CD4-positive, alpha-beta T cell treated with Interleukin-21 for 1 hour (primary cell): ENCODE measurements around the gene HEATR1.
"Not testable (repeated sequence)": the region's sequence is repeated elsewhere in the genome, so short reads cannot be mapped to it uniquely, and the experiment has no call there.

Source experiments
- DNase-seq: peaks from one replicate; pipeline ENCODE4 v3.0.0-alpha.2; 2020

Gene HEATR1, protein sequence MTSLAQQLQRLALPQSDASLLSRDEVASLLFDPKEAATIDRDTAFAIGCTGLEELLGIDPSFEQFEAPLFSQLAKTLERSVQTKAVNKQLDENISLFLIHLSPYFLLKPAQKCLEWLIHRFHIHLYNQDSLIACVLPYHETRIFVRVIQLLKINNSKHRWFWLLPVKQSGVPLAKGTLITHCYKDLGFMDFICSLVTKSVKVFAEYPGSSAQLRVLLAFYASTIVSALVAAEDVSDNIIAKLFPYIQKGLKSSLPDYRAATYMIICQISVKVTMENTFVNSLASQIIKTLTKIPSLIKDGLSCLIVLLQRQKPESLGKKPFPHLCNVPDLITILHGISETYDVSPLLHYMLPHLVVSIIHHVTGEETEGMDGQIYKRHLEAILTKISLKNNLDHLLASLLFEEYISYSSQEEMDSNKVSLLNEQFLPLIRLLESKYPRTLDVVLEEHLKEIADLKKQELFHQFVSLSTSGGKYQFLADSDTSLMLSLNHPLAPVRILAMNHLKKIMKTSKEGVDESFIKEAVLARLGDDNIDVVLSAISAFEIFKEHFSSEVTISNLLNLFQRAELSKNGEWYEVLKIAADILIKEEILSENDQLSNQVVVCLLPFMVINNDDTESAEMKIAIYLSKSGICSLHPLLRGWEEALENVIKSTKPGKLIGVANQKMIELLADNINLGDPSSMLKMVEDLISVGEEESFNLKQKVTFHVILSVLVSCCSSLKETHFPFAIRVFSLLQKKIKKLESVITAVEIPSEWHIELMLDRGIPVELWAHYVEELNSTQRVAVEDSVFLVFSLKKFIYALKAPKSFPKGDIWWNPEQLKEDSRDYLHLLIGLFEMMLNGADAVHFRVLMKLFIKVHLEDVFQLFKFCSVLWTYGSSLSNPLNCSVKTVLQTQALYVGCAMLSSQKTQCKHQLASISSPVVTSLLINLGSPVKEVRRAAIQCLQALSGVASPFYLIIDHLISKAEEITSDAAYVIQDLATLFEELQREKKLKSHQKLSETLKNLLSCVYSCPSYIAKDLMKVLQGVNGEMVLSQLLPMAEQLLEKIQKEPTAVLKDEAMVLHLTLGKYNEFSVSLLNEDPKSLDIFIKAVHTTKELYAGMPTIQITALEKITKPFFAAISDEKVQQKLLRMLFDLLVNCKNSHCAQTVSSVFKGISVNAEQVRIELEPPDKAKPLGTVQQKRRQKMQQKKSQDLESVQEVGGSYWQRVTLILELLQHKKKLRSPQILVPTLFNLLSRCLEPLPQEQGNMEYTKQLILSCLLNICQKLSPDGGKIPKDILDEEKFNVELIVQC (N-terminal part only)

DNA sequence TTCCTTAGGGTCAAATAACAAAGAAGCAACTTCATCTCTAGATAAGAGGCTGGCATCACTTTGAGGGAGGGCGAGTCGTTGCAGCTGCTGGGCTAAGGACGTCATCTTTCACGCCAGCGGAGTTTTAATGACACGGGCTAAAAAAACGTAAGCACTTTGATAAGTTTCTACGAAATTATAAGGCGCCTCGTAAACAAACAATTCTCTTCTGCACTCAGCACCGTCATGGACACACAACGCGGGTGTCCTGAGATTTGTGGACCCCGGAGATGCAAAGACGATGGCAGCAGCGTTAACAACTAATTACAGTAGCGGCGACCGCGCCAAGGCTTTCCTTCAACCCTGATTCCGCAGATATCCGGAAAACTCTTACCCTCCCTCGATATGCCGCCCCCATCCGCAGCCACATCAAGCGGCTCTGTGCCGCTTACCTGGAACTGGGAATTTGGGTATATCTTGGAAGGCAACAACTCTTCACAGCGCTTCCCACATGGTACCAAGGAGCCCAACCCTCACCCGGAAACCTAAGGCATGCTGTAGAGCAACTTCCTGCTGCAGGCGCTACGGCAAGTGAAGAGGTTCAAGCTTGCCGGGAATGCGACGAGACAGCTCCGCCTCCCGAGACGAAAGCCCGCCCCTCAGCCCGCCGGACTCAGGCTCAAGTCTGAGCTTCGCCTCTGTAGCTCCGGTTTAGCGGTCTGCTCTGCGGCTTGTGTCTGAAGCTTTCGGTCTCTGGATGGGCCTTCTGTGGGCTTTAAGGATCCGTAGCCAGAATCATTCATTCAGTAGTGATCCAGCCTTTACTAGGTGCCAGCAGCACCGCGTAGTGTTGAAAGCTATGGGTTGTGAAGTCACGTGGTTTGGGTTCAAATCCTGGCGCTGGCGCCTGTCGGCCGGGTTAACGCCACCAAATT, at the start of gene HEATR1:
HEATR1 (minus strand) TSS at position 526 of the 914 bp plus-strand sequence; CDS start at position 105, 421 bp downstream.
- DNase-seq: peak; percentile 89

DNA sequence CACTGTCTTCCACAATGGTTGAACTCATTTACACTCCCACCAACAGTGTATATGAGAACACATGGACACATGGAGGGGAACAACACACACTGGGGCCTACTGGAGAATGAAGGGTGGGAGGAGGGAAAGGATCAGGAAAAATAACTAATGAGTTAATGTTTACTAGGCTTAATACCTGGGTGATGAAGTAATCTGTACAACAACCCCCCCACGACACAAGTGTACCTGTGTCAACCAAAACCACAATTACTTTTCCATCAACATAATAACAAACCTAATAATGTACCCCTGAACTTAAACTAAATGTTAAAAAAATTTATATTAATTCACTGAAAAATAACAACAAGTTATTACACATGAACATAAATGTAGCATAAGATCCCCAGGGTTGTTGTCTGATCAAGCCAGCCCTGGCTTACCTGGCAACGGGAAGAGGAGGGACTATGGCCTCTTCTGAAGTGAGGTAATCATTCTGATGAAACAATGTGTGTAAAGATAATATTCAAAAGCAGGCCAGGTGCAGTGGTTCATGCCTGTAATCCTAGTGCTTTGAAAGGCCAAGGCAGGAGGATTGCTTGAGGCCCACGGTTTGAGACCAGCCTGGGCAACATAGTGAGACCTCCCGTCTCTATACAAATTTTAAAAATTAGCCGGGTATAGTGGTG, 40.8 kb upstream of the HEATR1 start:
- DNase-seq: no peak

DNA sequence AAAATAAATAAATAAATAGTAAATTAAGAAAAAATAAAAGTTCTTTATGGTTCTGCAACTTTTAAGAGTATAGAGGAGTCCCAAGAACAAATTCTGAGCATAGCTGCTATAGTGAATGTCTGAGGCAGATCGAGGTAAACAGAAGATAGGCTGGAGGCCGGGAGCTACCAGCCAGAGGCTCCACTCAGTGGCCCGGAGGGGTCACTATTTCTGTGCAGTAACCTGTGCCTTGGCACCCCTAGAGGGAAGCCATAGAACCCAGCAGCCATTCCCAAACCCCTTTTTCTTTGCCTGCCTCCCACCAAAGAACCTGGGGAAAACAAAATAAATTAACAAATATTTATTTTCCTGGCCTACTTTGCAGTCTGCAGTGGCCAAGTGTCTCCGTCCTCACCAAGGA, 38.4 kb upstream of the HEATR1 start:
- DNase-seq: no peak

DNA sequence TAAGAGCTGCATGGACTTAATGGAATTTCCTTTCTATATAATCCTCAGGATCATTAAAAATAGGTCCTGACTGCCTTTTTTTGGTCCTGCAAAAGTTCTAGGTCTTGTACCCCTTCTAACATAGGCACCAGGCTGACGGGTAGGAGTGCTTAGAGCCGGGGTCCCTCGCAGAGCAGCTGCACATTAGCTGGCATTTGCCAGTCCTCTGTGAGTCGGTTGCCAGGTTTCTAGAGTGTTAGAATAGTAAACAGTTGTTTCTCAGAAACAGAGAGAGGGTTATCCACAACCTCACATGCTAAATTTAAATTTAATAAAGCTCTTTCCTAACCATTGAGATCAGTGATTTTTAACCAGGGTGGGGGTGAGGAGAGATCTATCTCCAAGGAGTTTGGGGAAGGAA, 35.4 kb upstream of the HEATR1 start:
- DNase-seq: no peak

DNA sequence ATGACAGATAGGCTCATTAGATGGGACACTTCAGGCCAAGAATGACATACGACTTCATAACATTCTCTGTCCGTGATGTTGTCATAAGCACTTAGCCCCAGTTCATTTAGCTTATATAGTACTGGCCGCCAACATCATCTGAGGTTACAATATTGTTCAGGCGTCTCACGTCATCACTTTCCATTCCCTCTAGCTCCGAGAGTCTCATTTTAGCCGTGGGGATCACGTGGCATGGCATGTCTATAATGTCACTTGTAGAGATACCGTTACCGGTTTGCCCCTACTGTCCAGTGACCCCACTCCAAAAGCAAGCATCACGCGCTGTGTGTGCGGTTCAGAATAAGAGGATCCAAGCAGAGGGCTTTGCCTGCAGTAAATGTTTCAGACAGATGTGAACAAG, 34.6 kb upstream of the HEATR1 start:
- DNase-seq: no peak

DNA sequence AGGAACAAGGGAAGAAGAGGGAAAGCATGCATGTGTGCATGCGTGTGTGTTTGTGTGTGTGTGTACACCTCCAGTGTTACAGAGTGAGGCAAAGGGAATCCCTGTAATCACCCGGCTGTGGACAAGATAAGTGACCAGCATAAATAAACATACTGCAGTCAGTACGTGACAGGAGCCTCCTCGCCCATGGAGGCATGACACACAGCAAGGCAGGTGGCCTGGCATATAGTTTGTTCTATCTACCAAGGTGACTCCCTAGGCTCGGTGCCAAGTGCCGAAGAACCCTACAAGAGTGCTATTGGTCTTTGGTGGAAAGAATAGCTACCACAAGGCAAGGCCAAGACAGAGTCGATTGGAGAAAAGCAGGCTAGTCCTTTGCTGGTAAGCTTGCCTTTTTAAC, 31.7 kb upstream of the HEATR1 start:
- DNase-seq: no peak

DNA sequence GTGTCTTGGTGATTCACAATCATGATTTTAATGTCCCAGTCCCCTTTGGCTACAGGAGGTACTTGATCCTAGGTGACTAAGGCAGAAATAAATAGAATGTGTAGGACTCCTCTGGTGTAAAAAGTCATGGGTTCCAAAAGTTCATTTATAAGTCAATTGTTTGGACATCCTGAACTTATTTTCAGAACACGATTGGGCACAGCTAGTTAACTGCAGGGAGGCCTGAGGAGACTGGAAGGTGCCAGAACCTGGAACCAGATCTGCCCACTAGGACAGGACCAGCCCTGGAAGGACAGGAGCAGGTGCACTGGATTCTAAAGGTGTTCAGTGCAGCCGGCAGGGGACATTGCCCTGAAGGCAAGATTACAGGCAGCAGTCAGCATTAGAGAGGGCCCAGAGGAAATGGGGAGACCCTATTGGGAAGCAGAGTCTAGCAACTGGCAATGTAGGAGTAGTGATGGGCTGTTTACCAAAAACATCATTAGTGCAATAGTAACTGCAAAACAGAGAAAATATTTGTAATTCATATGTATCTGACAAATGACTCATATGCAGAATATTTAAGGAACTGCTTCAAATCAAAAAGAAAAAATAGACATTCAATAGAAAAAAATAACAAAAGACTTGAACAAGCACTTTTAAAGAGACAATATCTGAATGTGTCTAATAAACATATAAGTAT, 23.6 kb upstream of the HEATR1 start:
- DNase-seq: no peak

DNA sequence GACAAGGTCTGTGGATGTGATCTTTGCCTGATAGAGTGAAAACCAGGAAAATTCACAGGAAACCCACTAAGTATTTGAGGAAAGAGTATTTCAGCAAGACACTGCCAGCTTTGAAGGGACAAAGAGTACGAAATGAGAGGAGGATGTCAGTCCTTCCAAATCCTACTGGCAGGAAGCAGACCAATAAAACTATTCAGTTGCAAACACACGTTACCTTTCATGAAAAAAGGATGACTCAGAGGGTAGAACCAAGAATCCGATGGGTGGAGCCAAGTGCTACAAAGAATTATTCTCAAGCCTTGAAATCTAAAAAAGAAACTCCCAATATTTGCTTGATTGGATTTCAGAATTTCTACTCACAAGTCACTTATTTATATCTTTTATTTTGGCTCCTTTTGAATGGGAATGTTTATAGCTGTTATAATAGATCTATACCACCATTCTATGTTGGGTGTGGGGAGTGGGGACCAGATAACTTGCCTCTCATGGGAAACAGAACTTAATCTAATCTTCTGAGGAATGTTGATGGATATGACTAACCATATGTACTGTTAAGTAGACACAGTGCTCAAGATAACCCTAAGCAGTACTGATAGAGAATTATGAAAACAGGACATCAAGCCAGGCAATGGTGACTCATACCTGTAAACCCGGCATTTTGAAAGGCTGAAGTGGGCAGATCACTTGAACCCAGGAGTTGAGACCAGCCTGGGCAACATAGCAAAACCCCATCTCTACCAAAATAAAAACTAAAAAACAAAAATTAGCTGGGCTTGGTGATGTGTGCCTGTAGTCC, 19.3 kb upstream of the HEATR1 start:
- DNase-seq: no peak

DNA sequence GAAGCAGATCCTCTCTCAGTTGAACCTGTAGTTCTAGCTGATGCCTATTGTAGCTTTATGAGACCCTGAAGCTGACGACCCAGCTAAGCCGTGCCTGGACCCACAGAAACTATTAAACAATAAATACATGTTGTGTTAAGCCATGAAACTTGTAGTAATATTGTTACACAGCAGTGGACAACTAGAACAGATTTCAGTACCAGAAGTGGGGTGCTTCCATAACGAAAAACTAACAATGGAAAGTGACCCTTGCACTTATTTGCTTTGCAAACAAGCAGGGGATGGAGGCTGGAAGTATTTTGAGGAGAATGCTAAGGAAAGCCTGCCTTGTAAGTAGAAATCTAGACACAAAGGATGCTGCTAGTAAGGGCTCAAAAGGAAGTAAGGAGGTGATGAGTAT, 18.1 kb upstream of the HEATR1 start:
- no peak for DNase-seq

DNA sequence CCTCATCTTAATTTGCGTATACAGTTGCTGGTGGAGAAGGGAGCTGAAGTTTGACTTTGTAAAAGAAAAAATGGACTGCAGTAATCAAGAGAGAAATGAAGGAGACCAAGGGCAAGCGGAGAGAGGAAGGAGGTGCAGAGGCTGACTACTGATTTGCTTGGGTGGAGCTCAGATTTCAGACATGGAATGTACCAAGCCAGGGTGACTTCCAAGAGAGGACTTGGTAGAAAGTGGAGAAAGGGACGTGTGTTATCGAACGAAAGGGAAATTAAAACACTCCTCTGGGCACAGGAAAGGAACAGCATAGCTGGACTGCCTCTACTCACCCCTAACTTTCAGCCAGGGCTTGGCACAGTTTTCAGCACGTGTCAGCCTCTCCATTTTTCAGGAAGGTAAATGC, 15.1 kb upstream of the HEATR1 start:
- DNase-seq: no peak

DNA sequence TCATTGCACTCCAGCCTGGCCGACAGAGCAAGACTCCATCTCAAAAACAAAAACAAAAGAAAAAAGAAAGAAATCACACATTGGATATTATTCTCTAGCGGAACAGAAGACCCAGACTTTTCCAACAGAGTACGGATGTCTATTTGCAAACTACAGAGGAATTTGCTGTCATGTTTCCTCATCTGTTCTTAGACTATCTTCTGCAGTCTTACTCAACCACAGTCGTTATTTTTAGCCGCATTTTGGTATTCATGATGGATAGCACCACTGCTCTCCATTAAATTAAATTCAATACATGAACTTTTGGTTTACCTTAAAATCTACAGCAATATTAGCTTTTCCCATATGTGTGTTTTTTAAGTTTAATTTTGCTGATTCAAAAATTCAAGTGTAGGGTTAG, 14.2 kb upstream of the HEATR1 start:
- DNase-seq: no peak

DNA sequence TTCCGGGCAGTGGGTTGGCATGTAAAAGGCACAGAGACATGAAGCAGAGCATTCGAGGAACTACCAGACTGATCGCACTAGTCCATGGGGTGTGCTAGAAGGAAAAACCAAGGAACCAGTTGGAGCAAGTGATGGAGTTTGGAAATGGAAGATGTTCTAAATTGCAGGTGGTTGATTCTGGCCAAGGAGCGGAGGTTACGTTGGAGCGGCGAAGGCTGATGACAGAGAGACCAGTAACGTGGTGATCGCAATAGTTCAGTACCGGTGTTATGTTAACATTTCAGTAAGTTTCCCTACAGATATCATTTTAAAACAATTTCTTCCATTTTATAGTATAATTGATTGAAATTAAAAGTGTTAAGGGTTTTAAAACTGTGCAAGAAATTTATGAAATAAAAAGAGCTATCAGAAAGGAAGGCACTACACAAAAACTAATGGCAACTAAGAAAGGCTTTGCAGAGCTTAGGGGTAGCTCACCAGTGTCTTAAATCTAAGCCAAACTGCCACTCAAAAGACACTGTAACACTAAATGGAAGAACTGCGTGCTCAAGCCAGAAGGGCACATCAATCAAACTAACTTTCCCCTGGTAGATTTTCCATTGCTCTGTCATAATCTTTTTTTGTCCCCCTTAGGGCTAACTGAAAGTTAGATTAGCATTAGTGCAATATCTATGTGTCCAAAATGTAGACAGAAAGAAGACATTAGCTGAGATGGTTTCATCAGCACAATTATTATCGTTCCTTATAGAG, 11.3 kb upstream of the HEATR1 start:
- DNase-seq: no peak

DNA sequence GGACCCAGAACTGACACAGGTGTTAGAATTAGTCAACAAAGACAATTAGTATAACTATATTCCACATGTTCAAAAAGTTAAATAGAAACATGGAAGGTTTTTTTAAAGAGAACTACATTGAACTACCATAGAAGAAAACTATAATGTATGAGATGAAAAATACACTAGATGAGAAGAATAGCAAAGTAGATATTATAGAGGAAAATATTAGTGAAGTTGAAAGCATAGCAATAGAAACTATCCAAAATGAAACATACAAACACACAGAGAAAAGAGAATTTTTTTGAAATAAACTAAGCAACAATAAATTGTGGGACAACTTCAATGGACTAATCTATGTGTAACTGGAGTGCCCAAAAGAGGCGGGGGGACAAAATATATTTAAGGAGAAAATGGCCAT, 8.0 kb upstream of the HEATR1 start:
- no peak for DNase-seq

DNA sequence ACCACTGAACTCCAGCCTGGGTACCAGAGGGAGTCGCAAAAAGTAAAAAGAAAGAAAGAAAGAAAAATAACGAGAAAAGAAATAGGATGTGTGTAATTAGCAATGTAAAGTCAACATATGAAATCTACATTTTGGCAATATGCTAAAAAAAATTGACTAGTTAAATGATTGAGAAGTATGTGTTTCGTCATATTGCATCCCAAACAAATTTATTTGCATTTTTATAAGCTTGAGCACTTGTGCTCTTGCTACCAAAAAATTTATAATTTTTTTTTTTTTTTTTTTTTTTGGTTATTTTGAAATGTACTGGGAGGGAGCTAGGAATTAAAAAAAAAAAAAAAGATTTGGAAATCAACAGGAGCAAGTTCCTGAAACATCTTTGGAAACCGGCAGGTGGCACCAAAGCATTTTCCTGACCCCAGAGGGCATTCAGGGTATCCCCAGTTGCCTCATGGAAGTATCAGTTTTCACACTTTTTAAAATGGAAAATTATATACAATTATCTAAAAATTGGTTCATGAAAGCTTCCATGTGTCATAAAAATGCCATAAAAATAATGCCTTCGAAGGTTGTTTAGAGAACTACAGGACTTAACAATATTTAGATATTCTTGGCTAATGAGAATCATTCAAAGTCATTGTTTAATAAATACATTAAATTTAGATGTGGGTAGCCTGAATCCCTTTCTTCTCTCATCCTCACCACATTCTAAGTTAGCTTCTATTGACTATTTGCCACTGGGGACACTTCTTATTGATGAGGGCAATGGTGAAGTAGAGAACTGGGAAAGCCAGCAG, 4.8 kb upstream of the HEATR1 start:
- no peak for DNase-seq

DNA sequence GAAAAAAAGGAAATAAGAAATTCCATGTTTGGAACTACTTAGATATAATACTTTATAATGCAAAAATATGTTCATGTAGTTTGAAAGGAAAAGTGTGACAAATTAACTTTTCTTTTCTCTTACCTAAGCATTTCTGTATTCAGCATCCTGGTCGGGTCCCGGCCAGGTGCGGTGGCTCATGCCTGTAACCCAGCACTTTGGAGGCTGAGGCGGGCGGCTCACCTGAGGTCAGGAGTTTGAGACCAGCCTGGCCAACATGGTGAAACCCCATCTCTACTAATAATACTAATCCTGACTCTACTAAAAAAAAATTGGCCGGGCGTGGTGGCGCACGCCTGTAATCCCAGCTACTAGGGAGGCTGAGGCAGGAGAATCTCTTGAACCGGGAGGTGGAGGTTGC, 3.3 kb upstream of the HEATR1 start:
- not testable (repeated sequence) for DNase-seq

DNA sequence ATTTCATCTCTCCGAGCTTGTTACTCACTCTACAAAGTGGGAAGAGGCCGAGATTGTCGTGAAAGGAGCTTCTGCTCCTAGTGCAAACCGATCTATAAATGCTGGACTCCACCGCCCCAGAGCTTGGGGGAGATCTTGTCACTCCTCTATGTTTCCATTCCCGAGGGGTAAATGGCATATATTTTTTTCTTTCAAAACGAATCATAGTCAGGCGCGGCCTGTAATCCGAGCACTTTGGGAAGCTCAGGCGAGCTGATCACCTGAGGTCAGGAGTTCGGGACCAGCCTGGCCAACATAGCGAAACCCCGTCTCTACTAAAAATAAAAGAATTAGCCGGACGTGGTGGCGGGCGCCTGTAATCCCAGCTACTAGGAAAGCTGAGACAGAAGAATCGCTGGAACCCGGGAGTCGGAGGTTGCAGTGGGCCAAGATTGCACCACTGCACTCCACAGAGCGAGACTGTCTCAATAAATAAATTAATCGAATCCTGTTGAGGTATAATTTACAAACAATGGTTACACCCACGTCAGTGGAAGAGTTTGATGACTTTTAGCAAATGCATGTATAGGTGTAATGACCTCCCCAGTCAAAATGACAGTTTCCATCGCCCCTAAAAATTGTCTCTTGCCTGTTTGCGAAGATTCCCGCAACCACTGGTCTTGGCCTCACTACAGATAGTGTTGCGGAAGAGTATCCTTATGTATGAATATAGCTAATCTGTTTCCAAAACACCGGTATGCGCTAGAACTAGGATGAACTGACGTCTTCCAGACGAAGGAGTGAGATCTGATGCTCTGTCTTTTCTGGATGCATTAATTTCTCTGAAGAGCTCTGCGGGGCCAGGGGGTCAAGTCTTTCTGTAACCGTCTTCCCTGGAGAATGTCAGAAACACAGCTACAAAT, 840 bp upstream of the HEATR1 start:
- DNase-seq: no peak

DNA sequence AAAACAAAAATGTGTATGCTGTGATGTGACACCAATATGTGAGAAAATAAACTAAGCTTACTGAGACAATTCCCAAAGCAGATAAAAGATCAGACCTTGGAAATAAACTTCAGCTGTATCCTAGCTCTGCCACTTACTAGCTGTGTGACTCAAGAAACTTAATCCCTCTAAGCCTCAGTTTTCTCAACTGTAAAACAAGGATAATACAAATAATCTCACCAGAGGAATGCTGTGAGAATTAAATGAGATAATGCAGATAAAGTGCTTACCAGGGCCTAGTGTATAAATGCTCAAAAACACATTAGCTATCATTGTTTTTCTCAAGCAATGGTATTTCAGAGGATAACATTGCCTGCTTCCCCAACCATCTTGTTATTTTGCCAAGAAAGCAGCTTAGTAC, 2.1 kb downstream of the HEATR1 start:
- DNase-seq: no peak
